Measurements from ENCODE around the gene SYNE2.

SYNE2 gene

GRCh38 chr14:63972323-63972932 is 119.6 kb downstream of the SYNE2 start:
- Mint-ChIP-seq H3K9me3 (no peaks in the 10 kb centered on the region), H3K36me3 (ENCODE audit: low read depth) (no peaks in the 10 kb centered on the region), H3K4me1 (ENCODE audit: low read depth) (no peaks in the 10 kb centered on the region), H3K4me3 (no peak overlapping the region), H3K27ac (no peak overlapping the region), H3K27me3 (peaks cover 2% of the 10 kb centered on the region)
- intact Hi-C loops (cut with micrococcal nuclease), result no loop called here

- peaks cover 2% of the 10 kb centered on the region for H3K27me3 Mint-ChIP-seq
- no peak overlapping the region for H3K4me3 Mint-ChIP-seq
- no peaks in the 10 kb centered on the region for H3K36me3 Mint-ChIP-seq (ENCODE audit: low read depth)
- no peaks in the 10 kb centered on the region for H3K9me3 Mint-ChIP-seq
- H3K4me1 Mint-ChIP-seq (ENCODE audit: low read depth), result no peaks in the 10 kb centered on the region
- intact Hi-C loops (cut with micrococcal nuclease), result no loop called here
- H3K27ac Mint-ChIP-seq, result no peak overlapping the region
These were observed 121.4 kb downstream of the SYNE2 start for GRCh38 chr14:63974176-63974575.

- no peak overlapping the region for H3K4me3 Mint-ChIP-seq
- no peaks in the 10 kb centered on the region for H3K4me1 Mint-ChIP-seq (ENCODE audit: low read depth)
- H3K36me3 Mint-ChIP-seq (ENCODE audit: low read depth), result no peaks in the 10 kb centered on the region
- H3K27me3 Mint-ChIP-seq, result peaks cover 8% of the 10 kb centered on the region
- H3K27ac Mint-ChIP-seq, result no peak overlapping the region
- H3K9me3 Mint-ChIP-seq, result no peaks in the 10 kb centered on the region
- intact Hi-C loops (cut with micrococcal nuclease), result no loop called here
These were observed 128.8 kb downstream of the SYNE2 start for GRCh38 chr14:63981569-63981968.

- Mint-ChIP-seq H3K4me3 (no peak overlapping the region), H3K9me3 (no peaks in the 10 kb centered on the region), H3K4me1 (ENCODE audit: low read depth) (no peaks in the 10 kb centered on the region), H3K27me3 (peaks cover 8% of the 10 kb centered on the region), H3K27ac (no peak overlapping the region), H3K36me3 (ENCODE audit: low read depth) (no peaks in the 10 kb centered on the region)
- intact Hi-C loops (cut with micrococcal nuclease), result no loop called here
These were observed 129.4 kb downstream of the SYNE2 start for GRCh38 chr14:63982156-63982555.

- no peaks in the 10 kb centered on the region for H3K4me1 Mint-ChIP-seq (ENCODE audit: low read depth)
- H3K27ac Mint-ChIP-seq, result no peak overlapping the region
- no peaks in the 10 kb centered on the region for H3K9me3 Mint-ChIP-seq
- no peaks in the 10 kb centered on the region for H3K36me3 Mint-ChIP-seq (ENCODE audit: low read depth)
- no peak overlapping the region for H3K4me3 Mint-ChIP-seq
- H3K27me3 Mint-ChIP-seq, result peaks cover 8% of the 10 kb centered on the region
- intact Hi-C loops (cut with micrococcal nuclease), result no loop called here
These were observed 129.8 kb downstream of the SYNE2 start for GRCh38 chr14:63982629-63983028.

GRCh38 chr14:63986789-63987533 is 134.2 kb downstream of the SYNE2 start:
- Mint-ChIP-seq H3K36me3 (ENCODE audit: low read depth) (no peaks in the 10 kb centered on the region), H3K27me3 (peaks cover 5% of the 10 kb centered on the region), H3K27ac (no peak overlapping the region), H3K4me3 (no peak overlapping the region), H3K4me1 (ENCODE audit: low read depth) (no peaks in the 10 kb centered on the region), H3K9me3 (no peaks in the 10 kb centered on the region)
- intact Hi-C loops (cut with micrococcal nuclease), result no loop called here

- H3K9me3 Mint-ChIP-seq, result no peaks in the 10 kb centered on the region
- H3K36me3 Mint-ChIP-seq (ENCODE audit: low read depth), result no peaks in the 10 kb centered on the region
- no peak overlapping the region for H3K4me3 Mint-ChIP-seq
- no peaks in the 10 kb centered on the region for H3K4me1 Mint-ChIP-seq (ENCODE audit: low read depth)
- H3K27ac Mint-ChIP-seq, result no peak overlapping the region
- H3K27me3 Mint-ChIP-seq, result peaks cover 5% of the 10 kb centered on the region
- intact Hi-C loops (cut with micrococcal nuclease), result no loop called here
These were observed 135.8 kb downstream of the SYNE2 start for GRCh38 chr14:63988579-63988978.

GRCh38 chr14:63991833-63992232 is 139.0 kb downstream of the SYNE2 start:
- no peaks in the 10 kb centered on the region for H3K9me3 Mint-ChIP-seq
- no peak overlapping the region for H3K4me3 Mint-ChIP-seq
- H3K4me1 Mint-ChIP-seq (ENCODE audit: low read depth), result no peaks in the 10 kb centered on the region
- H3K36me3 Mint-ChIP-seq (ENCODE audit: low read depth), result no peaks in the 10 kb centered on the region
- no peak overlapping the region for H3K27ac Mint-ChIP-seq
- intact Hi-C loops (cut with micrococcal nuclease), result no loop called here
- peaks cover 5% of the 10 kb centered on the region for H3K27me3 Mint-ChIP-seq

- Mint-ChIP-seq H3K4me1 (ENCODE audit: low read depth) (no peaks in the 10 kb centered on the region), H3K9me3 (no peaks in the 10 kb centered on the region), H3K27me3 (peaks cover 5% of the 10 kb centered on the region), H3K27ac (no peak overlapping the region), H3K4me3 (no peak overlapping the region), H3K36me3 (ENCODE audit: low read depth) (no peaks in the 10 kb centered on the region)
- intact Hi-C loops (cut with micrococcal nuclease), result no loop called here
These were observed 140.1 kb downstream of the SYNE2 start for GRCh38 chr14:63992858-63993257.

GRCh38 chr14:63993992-63994391 is 141.2 kb downstream of the SYNE2 start:
- peaks cover 5% of the 10 kb centered on the region for H3K27me3 Mint-ChIP-seq
- H3K9me3 Mint-ChIP-seq, result no peaks in the 10 kb centered on the region
- intact Hi-C loops (cut with micrococcal nuclease), result no loop called here
- no peaks in the 10 kb centered on the region for H3K4me1 Mint-ChIP-seq (ENCODE audit: low read depth)
- no peak overlapping the region for H3K4me3 Mint-ChIP-seq
- no peaks in the 10 kb centered on the region for H3K36me3 Mint-ChIP-seq (ENCODE audit: low read depth)
- no peak overlapping the region for H3K27ac Mint-ChIP-seq

- Mint-ChIP-seq H3K9me3 (no peaks in the 10 kb centered on the region), H3K4me1 (ENCODE audit: low read depth) (no peaks in the 10 kb centered on the region), H3K27ac (no peak overlapping the region), H3K27me3 (peaks cover 5% of the 10 kb centered on the region), H3K4me3 (no peak overlapping the region), H3K36me3 (ENCODE audit: low read depth) (no peaks in the 10 kb centered on the region)
- intact Hi-C loops (cut with micrococcal nuclease), result no loop called here
These were observed 142.5 kb downstream of the SYNE2 start for GRCh38 chr14:63995285-63995684.

- no peak overlapping the region for H3K4me3 Mint-ChIP-seq
- H3K36me3 Mint-ChIP-seq (ENCODE audit: low read depth), result no peaks in the 10 kb centered on the region
- H3K4me1 Mint-ChIP-seq (ENCODE audit: low read depth), result no peaks in the 10 kb centered on the region
- intact Hi-C loops (cut with micrococcal nuclease), result no loop called here
- H3K9me3 Mint-ChIP-seq, result no peaks in the 10 kb centered on the region
- peaks cover 5% of the 10 kb centered on the region for H3K27me3 Mint-ChIP-seq
- no peak overlapping the region for H3K27ac Mint-ChIP-seq
These were observed 143.2 kb downstream of the SYNE2 start for GRCh38 chr14:63996016-63996415.

- no peak overlapping the region for H3K27ac Mint-ChIP-seq
- no peaks in the 10 kb centered on the region for H3K9me3 Mint-ChIP-seq
- H3K27me3 Mint-ChIP-seq, result peaks cover 5% of the 10 kb centered on the region
- no peaks in the 10 kb centered on the region for H3K36me3 Mint-ChIP-seq (ENCODE audit: low read depth)
- H3K4me1 Mint-ChIP-seq (ENCODE audit: low read depth), result no peaks in the 10 kb centered on the region
- intact Hi-C loops (cut with micrococcal nuclease), result no loop called here
- no peak overlapping the region for H3K4me3 Mint-ChIP-seq
These were observed 143.9 kb downstream of the SYNE2 start for GRCh38 chr14:63996625-63997220.

GRCh38 chr14:64000749-64001148 is 147.9 kb downstream of the SYNE2 start:
- peaks cover 7% of the 10 kb centered on the region for H3K27me3 Mint-ChIP-seq
- H3K9me3 Mint-ChIP-seq, result no peaks in the 10 kb centered on the region
- intact Hi-C loops (cut with micrococcal nuclease), result no loop called here
- no peak overlapping the region for H3K27ac Mint-ChIP-seq
- H3K36me3 Mint-ChIP-seq (ENCODE audit: low read depth), result no peaks in the 10 kb centered on the region
- no peak overlapping the region for H3K4me3 Mint-ChIP-seq
- no peaks in the 10 kb centered on the region for H3K4me1 Mint-ChIP-seq (ENCODE audit: low read depth)
